PC-9 (cell line): ENCODE measurements around the gene HSBP1L1.

Source experiments
- EZH2 ChIP-seq: fragments of 200-600 bp; sonication (generic); IDR thresholded peaks from 2 replicates; pipeline ENCODE4 v1.8.0; 2017; ENCODE audit warnings: antibody characterized with exemption, low read depth
- TF ChIP-seq, protein P1 (sequence below): fragments of 200-600 bp; sonication (generic); conservative IDR thresholded peaks from 2 replicates; pipeline ENCODE4 v1.6.1; 2017; ENCODE audit warnings: mixed run types, antibody characterized with exemption, mild to moderate bottlenecking, moderate library complexity

DNA sequence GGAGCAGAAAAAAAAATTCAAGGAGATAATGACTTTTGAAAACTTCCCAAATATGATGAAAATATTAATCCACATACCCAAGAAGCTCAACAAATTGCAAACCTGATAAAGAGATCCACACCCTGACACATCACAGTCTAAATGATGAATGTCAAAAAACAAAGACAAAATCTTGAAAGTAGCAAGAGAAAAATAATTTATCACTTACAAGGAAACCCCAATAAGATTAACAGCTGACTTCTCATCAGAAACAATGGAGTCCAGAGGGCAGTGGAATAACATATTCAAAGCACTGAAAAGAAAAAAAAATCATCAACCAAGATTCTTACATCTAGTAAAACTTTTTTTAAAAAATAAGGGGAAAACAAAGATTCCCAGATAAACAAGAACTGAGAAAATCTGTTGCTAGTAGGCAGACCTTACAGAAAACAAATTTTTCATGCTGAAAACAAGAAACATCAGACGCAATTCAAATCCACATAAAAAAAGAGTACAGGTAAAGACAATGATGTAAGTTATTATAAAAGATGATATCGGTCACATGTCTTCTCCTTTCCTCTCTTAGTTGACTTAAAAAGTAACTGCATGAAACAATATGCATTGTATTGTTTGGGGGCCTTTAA, 34.3 kb upstream of the HSBP1L1 start:
- TF ChIP-seq, protein P1, sequence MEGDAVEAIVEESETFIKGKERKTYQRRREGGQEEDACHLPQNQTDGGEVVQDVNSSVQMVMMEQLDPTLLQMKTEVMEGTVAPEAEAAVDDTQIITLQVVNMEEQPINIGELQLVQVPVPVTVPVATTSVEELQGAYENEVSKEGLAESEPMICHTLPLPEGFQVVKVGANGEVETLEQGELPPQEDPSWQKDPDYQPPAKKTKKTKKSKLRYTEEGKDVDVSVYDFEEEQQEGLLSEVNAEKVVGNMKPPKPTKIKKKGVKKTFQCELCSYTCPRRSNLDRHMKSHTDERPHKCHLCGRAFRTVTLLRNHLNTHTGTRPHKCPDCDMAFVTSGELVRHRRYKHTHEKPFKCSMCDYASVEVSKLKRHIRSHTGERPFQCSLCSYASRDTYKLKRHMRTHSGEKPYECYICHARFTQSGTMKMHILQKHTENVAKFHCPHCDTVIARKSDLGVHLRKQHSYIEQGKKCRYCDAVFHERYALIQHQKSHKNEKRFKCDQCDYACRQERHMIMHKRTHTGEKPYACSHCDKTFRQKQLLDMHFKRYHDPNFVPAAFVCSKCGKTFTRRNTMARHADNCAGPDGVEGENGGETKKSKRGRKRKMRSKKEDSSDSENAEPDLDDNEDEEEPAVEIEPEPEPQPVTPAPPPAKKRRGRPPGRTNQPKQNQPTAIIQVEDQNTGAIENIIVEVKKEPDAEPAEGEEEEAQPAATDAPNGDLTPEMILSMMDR = no peak
- TF ChIP-seq EZH2 = no peak
